ENCODE data around the gene CLSTN2. TPM values are rescaled to one million over a fixed set of nuclear protein-coding genes. Genes with fewer than 3 reads are reported as not detected.

Gene CLSTN2
- total RNA-seq, 1 donor from 2014 or later, result 80.9 TPM

- H3K9me3 Mint-ChIP-seq (ENCODE audit: unreplicated experiment), result no peaks in the 10 kb centered on the region
Measured at GRCh38 chr3:140250945-140251344, 316.0 kb downstream of the CLSTN2 start.

GRCh38 chr3:140251678-140252077, 316.7 kb downstream of the CLSTN2 start:
- Histone ChIP-seq H4K20me1 (ENCODE audit: insufficient read depth, low read length) (no peaks in the 10 kb centered on the region), H3K36me3 (ENCODE audit: insufficient read depth, low read length) (no peaks in the 10 kb centered on the region), H3K9me3 (ENCODE audit: insufficient read depth, low read depth, low read length) (no peaks in the 10 kb centered on the region), H2AFZ (ENCODE audit: low read depth, low read length) (no peak overlapping the region), H3K4me3 (ENCODE audit: insufficient read depth, low read depth, low read length) (no peak overlapping the region), H3K4me1 (ENCODE audit: insufficient read depth, low read length) (no peaks in the 10 kb centered on the region), H3K4me2 (ENCODE audit: low read length) (no peak overlapping the region), H3K27me3 (ENCODE audit: insufficient read depth, low read length) (no peaks in the 10 kb centered on the region), H3K27ac (ENCODE audit: low read depth, low read length) (no peak overlapping the region), H3K9ac (ENCODE audit: low read length) (no peak overlapping the region), H3K79me2 (ENCODE audit: insufficient read depth, low read length) (no peaks in the 10 kb centered on the region)
- Mint-ChIP-seq H3K27ac (ENCODE audit: unreplicated experiment) (no peak overlapping the region), H3K4me3 (ENCODE audit: unreplicated experiment) (no peak overlapping the region), H3K36me3 (ENCODE audit: low read depth, unreplicated experiment) (peaks cover 9% of the 10 kb centered on the region), H3K4me1 (ENCODE audit: low read depth, unreplicated experiment) (peaks cover 30% of the 10 kb centered on the region), H3K27me3 (ENCODE audit: low read depth, unreplicated experiment) (no peaks in the 10 kb centered on the region), H3K9me3 (ENCODE audit: unreplicated experiment) (no peaks in the 10 kb centered on the region)
- TF ChIP-seq EZH2 (IDR thresholded peaks at IDR 0.05; ENCODE audit: insufficient read depth, low read length) (no peak), CTCF (IDR thresholded peaks at IDR 0.05; ENCODE audit: insufficient read depth, low read depth, low read length) (no peak)
- no peak for DNase-seq (ENCODE audit: low read depth)
- no peak for FAIRE-seq

More at GRCh38 chr3:140250945-140251344, 316.0 kb downstream of the CLSTN2 start:
- Histone ChIP-seq H2AFZ (ENCODE audit: low read depth, low read length) (no peak overlapping the region), H4K20me1 (ENCODE audit: insufficient read depth, low read length) (no peaks in the 10 kb centered on the region), H3K4me3 (ENCODE audit: insufficient read depth, low read depth, low read length) (no peak overlapping the region), H3K9me3 (ENCODE audit: insufficient read depth, low read depth, low read length) (no peaks in the 10 kb centered on the region), H3K4me1 (ENCODE audit: insufficient read depth, low read length) (no peaks in the 10 kb centered on the region), H3K79me2 (ENCODE audit: insufficient read depth, low read length) (no peaks in the 10 kb centered on the region), H3K9ac (ENCODE audit: low read length) (no peak overlapping the region), H3K36me3 (ENCODE audit: insufficient read depth, low read length) (no peaks in the 10 kb centered on the region), H3K27me3 (ENCODE audit: insufficient read depth, low read length) (no peaks in the 10 kb centered on the region), H3K27ac (ENCODE audit: low read depth, low read length) (no peak overlapping the region), H3K4me2 (ENCODE audit: low read length) (no peak overlapping the region)
- DNase-seq (ENCODE audit: low read depth) (no peak), FAIRE-seq (no peak)
- peaks cover 9% of the 10 kb centered on the region for H3K36me3 Mint-ChIP-seq (ENCODE audit: low read depth, unreplicated experiment)
- H3K27me3 Mint-ChIP-seq (ENCODE audit: low read depth, unreplicated experiment), result no peaks in the 10 kb centered on the region
- H3K4me3 Mint-ChIP-seq (ENCODE audit: unreplicated experiment), result no peak overlapping the region
- H3K27ac Mint-ChIP-seq (ENCODE audit: unreplicated experiment), result no peak overlapping the region
- TF ChIP-seq EZH2 (IDR thresholded peaks at IDR 0.05; ENCODE audit: insufficient read depth, low read length) (no peak), CTCF (IDR thresholded peaks at IDR 0.05; ENCODE audit: insufficient read depth, low read depth, low read length) (no peak)
- peaks cover 38% of the 10 kb centered on the region for H3K4me1 Mint-ChIP-seq (ENCODE audit: low read depth, unreplicated experiment)

GRCh38 chr3:140252812-140253656, 318.0 kb downstream of the CLSTN2 start:
- FAIRE-seq (no peak), DNase-seq (ENCODE audit: low read depth) (peak; percentile 7)
- Mint-ChIP-seq H3K4me1 (ENCODE audit: low read depth, unreplicated experiment) (peaks cover 26% of the 10 kb centered on the region), H3K36me3 (ENCODE audit: low read depth, unreplicated experiment) (peaks cover 9% of the 10 kb centered on the region), H3K9me3 (ENCODE audit: unreplicated experiment) (no peaks in the 10 kb centered on the region), H3K27ac (ENCODE audit: unreplicated experiment) (peak overlapping the region; percentile 54), H3K4me3 (ENCODE audit: unreplicated experiment) (no peak overlapping the region), H3K27me3 (ENCODE audit: low read depth, unreplicated experiment) (no peaks in the 10 kb centered on the region)
- H3K27me3 ChIP-seq (ENCODE audit: insufficient read depth, low read length), result no peaks in the 10 kb centered on the region
- no peaks in the 10 kb centered on the region for H3K4me1 ChIP-seq (ENCODE audit: insufficient read depth, low read length)
- H2AFZ ChIP-seq (ENCODE audit: low read depth, low read length), result no peak overlapping the region
- no peak overlapping the region for H3K9ac ChIP-seq (ENCODE audit: low read length)
- H3K9me3 ChIP-seq (ENCODE audit: insufficient read depth, low read depth, low read length), result no peaks in the 10 kb centered on the region
- H3K4me3 ChIP-seq (ENCODE audit: insufficient read depth, low read depth, low read length), result no peak overlapping the region
- TF ChIP-seq EZH2 (IDR thresholded peaks at IDR 0.05; ENCODE audit: insufficient read depth, low read length) (no peak), CTCF (IDR thresholded peaks at IDR 0.05; ENCODE audit: insufficient read depth, low read depth, low read length) (no peak)
- no peak overlapping the region for H3K4me2 ChIP-seq (ENCODE audit: low read length)
- H3K27ac ChIP-seq (ENCODE audit: low read depth, low read length), result no peak overlapping the region
- no peaks in the 10 kb centered on the region for H4K20me1 ChIP-seq (ENCODE audit: insufficient read depth, low read length)
- H3K36me3 ChIP-seq (ENCODE audit: insufficient read depth, low read length), result no peaks in the 10 kb centered on the region
- no peaks in the 10 kb centered on the region for H3K79me2 ChIP-seq (ENCODE audit: insufficient read depth, low read length)
